GM21515 (cell line): ENCODE data around the gene KRT81.
"Not testable (repeated sequence)": the region's sequence is repeated elsewhere in the genome, so short reads cannot be mapped to it uniquely, and the experiment has no call there.

Experiments
- ATAC-seq: cut with Tn5 transposase; IDR thresholded peaks from one replicate; pipeline ENCODE4 v1.9.1; 2021; ENCODE audit not compliant: unreplicated experiment

Gene KRT81

GRCh38 chr12:52300796-52301691 lies 9.7 kb upstream of the KRT81 start:
- ATAC-seq, result no peak

GRCh38 chr12:52298677-52299190 lies 7.4 kb upstream of the KRT81 start:
- no peak for ATAC-seq

GRCh38 chr12:52296572-52297215 lies 5.4 kb upstream of the KRT81 start:
- no peak for ATAC-seq

- ATAC-seq, result no peak
These were observed 4.3 kb upstream of the KRT81 start for GRCh38 chr12:52295663-52296062.

GRCh38 chr12:52294803-52295202 lies 3.5 kb upstream of the KRT81 start:
- ATAC-seq, result no peak

- ATAC-seq, result no peak
These were observed 2.6 kb upstream of the KRT81 start for GRCh38 chr12:52293926-52294325.

GRCh38 chr12:52290483-52291134 lies 725 bp downstream of the KRT81 start:
- ATAC-seq, result not testable (repeated sequence)

GRCh38 chr12:52287816-52288805 lies 3.2 kb downstream of the KRT81 start:
- peak; percentile 72 for ATAC-seq

GRCh38 chr12:52286857-52287785 lies 4.2 kb downstream of the KRT81 start:
- not testable (repeated sequence) for ATAC-seq

- no peak for ATAC-seq
These were observed 5.3 kb downstream of the KRT81 start for GRCh38 chr12:52285851-52286530.

- ATAC-seq, result no peak
These were observed 6.1 kb downstream of the KRT81 start for GRCh38 chr12:52285172-52285745.

GRCh38 chr12:52284562-52285171 lies 6.7 kb downstream of the KRT81 start:
- no peak for ATAC-seq

GRCh38 chr12:52280796-52281560 lies 10.4 kb downstream of the KRT81 start:
- no peak for ATAC-seq

- no peak for ATAC-seq
These were observed 11.0 kb downstream of the KRT81 start for GRCh38 chr12:52280319-52280795.

- ATAC-seq, result no peak
These were observed 11.7 kb downstream of the KRT81 start for GRCh38 chr12:52279422-52280318.
